ENCODE data around the gene CD81. TPM values are rescaled to one million over a fixed set of nuclear protein-coding genes. Genes with fewer than 3 reads are reported as not detected.
"Not testable (repeated sequence)": the region's sequence is repeated elsewhere in the genome, so short reads cannot be mapped to it uniquely, and the experiment has no call there.

Gene CD81
- total RNA-seq, 1 donor from 2014 or later = 347 TPM

DNA sequence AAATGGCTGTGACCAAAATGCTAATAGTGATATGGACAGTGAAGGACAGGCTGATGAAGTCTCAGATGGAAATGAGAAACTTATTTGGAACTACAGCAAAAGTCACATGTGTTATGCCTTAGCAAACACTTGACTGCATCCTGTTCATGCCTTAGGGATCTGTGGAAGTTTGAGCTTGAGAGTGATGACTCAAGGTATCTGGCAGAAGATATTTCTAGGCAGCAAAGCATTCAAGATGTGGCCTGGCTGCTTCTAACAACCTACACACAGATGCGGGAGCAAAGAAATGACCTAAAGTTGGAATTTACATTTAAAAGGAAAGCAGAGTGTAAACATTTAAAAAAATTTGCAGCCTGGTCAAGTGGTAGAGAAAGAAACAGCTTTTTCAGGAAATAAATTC, 28.1 kb upstream of the CD81 start:
- no peak for TF ChIP-seq CTCF (IDR thresholded peaks at IDR 0.05; ENCODE audit: partially characterized antibody, unreplicated experiment)
- Mint-ChIP-seq H3K27me3 (ENCODE audit: unreplicated experiment) (peaks cover 1% of the 10 kb centered on the region), H3K27ac (ENCODE audit: unreplicated experiment) (no peak overlapping the region), H3K36me3 (ENCODE audit: unreplicated experiment) (peaks cover 10% of the 10 kb centered on the region), H3K9me3 (ENCODE audit: unreplicated experiment) (peaks cover 6% of the 10 kb centered on the region), H3K4me3 (ENCODE audit: unreplicated experiment) (no peak overlapping the region), H3K4me1 (ENCODE audit: low read depth, unreplicated experiment) (no peaks in the 10 kb centered on the region)
- DNase-seq = no peak

DNA sequence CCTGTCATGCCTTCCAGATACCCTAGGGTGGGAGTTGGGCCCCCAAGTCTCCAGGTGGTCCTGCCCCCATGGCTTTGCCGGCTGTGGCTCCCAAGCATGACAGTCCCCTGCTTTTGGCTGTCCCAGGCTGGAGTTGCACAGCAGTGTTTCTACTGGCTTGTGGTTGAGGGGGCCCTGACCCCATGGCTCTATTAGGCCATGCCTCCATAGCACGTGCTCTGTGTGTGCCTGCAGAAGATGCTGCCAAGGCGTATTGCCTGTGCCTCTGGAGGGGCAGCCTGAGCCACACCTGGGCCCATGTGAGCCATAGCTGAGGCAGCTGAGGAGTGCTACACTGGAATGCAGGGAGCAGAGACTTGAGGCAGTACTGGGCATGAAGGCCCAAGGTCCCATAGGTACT, 25.4 kb upstream of the CD81 start:
- no peak for DNase-seq

GRCh38 chr11:2352420-2352819, 24.7 kb upstream of the CD81 start:
- Mint-ChIP-seq H3K27ac (ENCODE audit: unreplicated experiment) (no peak overlapping the region), H3K27me3 (ENCODE audit: unreplicated experiment) (peaks cover 1% of the 10 kb centered on the region), H3K9me3 (ENCODE audit: unreplicated experiment) (peaks cover 6% of the 10 kb centered on the region), H3K4me3 (ENCODE audit: unreplicated experiment) (no peak overlapping the region), H3K4me1 (ENCODE audit: low read depth, unreplicated experiment) (no peaks in the 10 kb centered on the region), H3K36me3 (ENCODE audit: unreplicated experiment) (peaks cover 16% of the 10 kb centered on the region)
- TF ChIP-seq CTCF (IDR thresholded peaks at IDR 0.05; ENCODE audit: partially characterized antibody, unreplicated experiment) = no peak
- DNase-seq = no peak

More for the DNA sequence above, 25.4 kb upstream of the CD81 start:
- H3K27me3 Mint-ChIP-seq (ENCODE audit: unreplicated experiment) = peaks cover 1% of the 10 kb centered on the region
- H3K9me3 Mint-ChIP-seq (ENCODE audit: unreplicated experiment) = peaks cover 6% of the 10 kb centered on the region
- H3K27ac Mint-ChIP-seq (ENCODE audit: unreplicated experiment) = no peak overlapping the region
- H3K4me3 Mint-ChIP-seq (ENCODE audit: unreplicated experiment) = no peak overlapping the region
- H3K4me1 Mint-ChIP-seq (ENCODE audit: low read depth, unreplicated experiment) = no peaks in the 10 kb centered on the region
- TF ChIP-seq CTCF (IDR thresholded peaks at IDR 0.05; ENCODE audit: partially characterized antibody, unreplicated experiment) = no peak
- H3K36me3 Mint-ChIP-seq (ENCODE audit: unreplicated experiment) = peaks cover 14% of the 10 kb centered on the region

GRCh38 chr11:2355000-2355644, 22.0 kb upstream of the CD81 start:
- no peak overlapping the region for H3K4me3 Mint-ChIP-seq (ENCODE audit: unreplicated experiment)
- no peak overlapping the region for H3K27ac Mint-ChIP-seq (ENCODE audit: unreplicated experiment)
- peaks cover 1% of the 10 kb centered on the region for H3K27me3 Mint-ChIP-seq (ENCODE audit: unreplicated experiment)
- H3K4me1 Mint-ChIP-seq (ENCODE audit: low read depth, unreplicated experiment) = no peaks in the 10 kb centered on the region
- peaks cover 6% of the 10 kb centered on the region for H3K36me3 Mint-ChIP-seq (ENCODE audit: unreplicated experiment)
- peaks cover 9% of the 10 kb centered on the region for H3K9me3 Mint-ChIP-seq (ENCODE audit: unreplicated experiment)
- DNase-seq = no peak
- TF ChIP-seq CTCF (IDR thresholded peaks at IDR 0.05; ENCODE audit: partially characterized antibody, unreplicated experiment) = no peak

DNA sequence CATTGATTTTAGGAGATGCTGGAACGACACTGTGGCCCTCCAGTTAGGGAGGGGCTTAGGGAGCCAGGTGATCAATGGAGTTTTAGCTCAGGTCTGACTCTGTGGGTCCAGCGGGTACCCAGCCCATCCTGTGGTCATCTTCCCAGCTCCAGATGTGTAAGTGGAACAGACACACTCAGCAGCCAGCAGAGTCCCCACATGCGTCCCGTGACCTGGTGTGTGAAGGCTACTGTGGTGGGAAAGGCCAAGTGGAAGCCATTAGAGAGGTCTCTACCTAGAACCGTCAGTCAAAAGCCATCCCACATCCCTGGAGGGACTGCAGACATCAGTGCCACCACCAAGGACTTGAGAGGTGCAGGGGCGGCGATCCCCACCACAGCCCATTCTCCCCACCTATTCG, 19.9 kb upstream of the CD81 start:
- H3K27ac Mint-ChIP-seq (ENCODE audit: unreplicated experiment) = no peak overlapping the region
- H3K27me3 Mint-ChIP-seq (ENCODE audit: unreplicated experiment) = peaks cover 5% of the 10 kb centered on the region
- no peaks in the 10 kb centered on the region for H3K4me1 Mint-ChIP-seq (ENCODE audit: low read depth, unreplicated experiment)
- TF ChIP-seq CTCF (IDR thresholded peaks at IDR 0.05; ENCODE audit: partially characterized antibody, unreplicated experiment) = no peak
- no peak for DNase-seq
- peaks cover 11% of the 10 kb centered on the region for H3K9me3 Mint-ChIP-seq (ENCODE audit: unreplicated experiment)
- peaks cover 6% of the 10 kb centered on the region for H3K36me3 Mint-ChIP-seq (ENCODE audit: unreplicated experiment)
- no peak overlapping the region for H3K4me3 Mint-ChIP-seq (ENCODE audit: unreplicated experiment)

DNA sequence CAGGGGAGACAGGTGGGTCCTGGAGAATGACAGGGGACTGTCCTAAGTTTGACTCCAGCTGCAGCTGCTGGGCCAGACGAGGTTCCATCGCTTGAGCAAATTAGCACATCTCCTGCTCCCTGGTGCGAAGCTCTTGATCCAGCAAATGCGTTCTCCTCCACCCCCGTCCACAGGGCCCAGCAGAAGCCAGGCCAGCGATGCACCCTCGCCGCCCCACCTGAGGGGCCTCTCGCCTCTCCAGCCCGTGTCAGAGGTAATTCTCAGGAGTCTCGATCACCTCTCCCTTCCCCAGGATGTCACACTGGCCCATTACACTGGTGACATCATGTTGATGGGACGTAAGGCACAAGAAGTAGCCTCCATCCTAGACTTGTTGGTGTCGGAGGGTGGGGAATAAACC, 19.5 kb upstream of the CD81 start:
- not testable (repeated sequence) for DNase-seq

More for the DNA sequence above, 19.5 kb upstream of the CD81 start:
- H3K4me1 Mint-ChIP-seq (ENCODE audit: low read depth, unreplicated experiment); H3K27me3 Mint-ChIP-seq (ENCODE audit: unreplicated experiment); H3K36me3 Mint-ChIP-seq (ENCODE audit: unreplicated experiment); H3K9me3 Mint-ChIP-seq (ENCODE audit: unreplicated experiment); H3K4me3 Mint-ChIP-seq (ENCODE audit: unreplicated experiment); H3K27ac Mint-ChIP-seq (ENCODE audit: unreplicated experiment): not testable (repeated sequence)

Measured in glutamatergic neuron (in vitro differentiated cells).